GM12865 (cell line): ENCODE results near the gene OR2Z1.

ENCODE experiments used
- DNase-seq: peaks from one replicate; pipeline ENCODE4 v3.0.0; 2010; ENCODE audit warnings: low read depth
- H3K4me3 ChIP-seq: 2 replicates; pipeline ENCODE4 v1.5.1; 2011; ENCODE audit warnings: mild to moderate bottlenecking, low read depth, low read length, control low read depth
- CTCF ChIP-seq: IDR thresholded peaks from 2 replicates; pipeline ENCODE4 v1.5.1; 2011; ENCODE audit warnings: low read length, control low read depth, low read depth, inconsistent platforms; ENCODE audit not compliant: insufficient read depth; ENCODE audit errors: missing control alignments

Gene OR2Z1

GRCh38 chr19:8682472-8682871, 39.0 kb upstream of the OR2Z1 start:
- TF ChIP-seq CTCF = no peak
- H3K4me3 ChIP-seq = no peak overlapping the region
- DNase-seq = no peak

- no peak overlapping the region for H3K4me3 ChIP-seq
- no peak for DNase-seq
- TF ChIP-seq CTCF = no peak
Observed at GRCh38 chr19:8682931-8683330, 38.5 kb upstream of the OR2Z1 start.

- H3K4me3 ChIP-seq = no peak overlapping the region
- no peak for TF ChIP-seq CTCF
Observed at GRCh38 chr19:8684001-8684902, 37.2 kb upstream of the OR2Z1 start.

GRCh38 chr19:8686549-8686948, 34.9 kb upstream of the OR2Z1 start:
- no peak for TF ChIP-seq CTCF
- no peak overlapping the region for H3K4me3 ChIP-seq
- DNase-seq = no peak

More at GRCh38 chr19:8684001-8684902, 37.2 kb upstream of the OR2Z1 start:
- DNase-seq = no peak

- DNase-seq = no peak
- no peak for TF ChIP-seq CTCF
- H3K4me3 ChIP-seq = no peak overlapping the region
Observed at GRCh38 chr19:8688930-8689329, 32.5 kb upstream of the OR2Z1 start.

- no peak overlapping the region for H3K4me3 ChIP-seq
- DNase-seq = no peak
- TF ChIP-seq CTCF = no peak
Observed at GRCh38 chr19:8690753-8691539, 30.5 kb upstream of the OR2Z1 start.
